ENCODE data around the gene STX1A.

Gene STX1A

GRCh38 chr7:73706126-73707044, 13.1 kb downstream of the STX1A start:
- no peak for DNase-seq

GRCh38 chr7:73705551-73705920, 13.9 kb downstream of the STX1A start:
- no peak for DNase-seq

- no peak for DNase-seq
Observed at GRCh38 chr7:73704640-73705550, 14.6 kb downstream of the STX1A start.

- no peak for DNase-seq
Observed at GRCh38 chr7:73703757-73704639, 15.5 kb downstream of the STX1A start.

- DNase-seq: no peak
Observed at GRCh38 chr7:73703225-73703624, 16.2 kb downstream of the STX1A start.

- DNase-seq: no peak
Observed at GRCh38 chr7:73702665-73703064, 16.8 kb downstream of the STX1A start.

GRCh38 chr7:73702226-73702625, 17.2 kb downstream of the STX1A start:
- DNase-seq: no peak

- DNase-seq: no peak
Observed at GRCh38 chr7:73701357-73701995, 18.0 kb downstream of the STX1A start.

- DNase-seq: no peak
Observed at GRCh38 chr7:73700581-73701134, 18.8 kb downstream of the STX1A start.

- DNase-seq: no peak
Observed at GRCh38 chr7:73700069-73700423, 19.4 kb downstream of the STX1A start.

- no peak for DNase-seq
Observed at GRCh38 chr7:73699370-73700068, 19.9 kb downstream of the STX1A start.

GRCh38 chr7:73698410-73698809, 21.1 kb downstream of the STX1A start:
- DNase-seq: no peak

- no peak for DNase-seq
Observed at GRCh38 chr7:73696372-73696771, 23.1 kb downstream of the STX1A start.

GRCh38 chr7:73690646-73691045, 28.8 kb downstream of the STX1A start:
- DNase-seq: no peak

GRCh38 chr7:73688288-73688687, 31.2 kb downstream of the STX1A start:
- DNase-seq: no peak

- no peak for DNase-seq
Observed at GRCh38 chr7:73685311-73685710, 34.2 kb downstream of the STX1A start.

GRCh38 chr7:73683788-73684693, 35.4 kb downstream of the STX1A start:
- no peak for DNase-seq

- DNase-seq: peak; percentile 89
Observed at GRCh38 chr7:73683056-73683787, 36.2 kb downstream of the STX1A start, which contains the start of the genes BUD23 and DNAJC30. TSS of gene BUD23 (plus strand) at chr7:73683597. CDS start at chr7:73683626, 29 bp downstream. TSS of gene DNAJC30 (minus strand) at chr7:73683453. CDS start at chr7:73683423, 30 bp downstream.

GRCh38 chr7:73682745-73683055, 36.8 kb downstream of the STX1A start:
- no peak for DNase-seq

Measured in central memory CD4-positive, alpha-beta T cell (primary cell).